HG03565 (cell line): ENCODE measurements around the gene MSI2.

Source experiments
- ATAC-seq: cut with Tn5 transposase; IDR thresholded peaks from one replicate; pipeline ENCODE4 v1.9.1; 2021; ENCODE audit warnings: mild to moderate bottlenecking, moderate library complexity; ENCODE audit not compliant: unreplicated experiment

Gene MSI2

GRCh38 chr17:57338257-57338914 lies 82.1 kb downstream of the MSI2 start:
- peak; percentile 67 for ATAC-seq

- ATAC-seq = no peak
These were observed 84.0 kb downstream of the MSI2 start for GRCh38 chr17:57340160-57340981.

GRCh38 chr17:57341611-57342540 lies 85.6 kb downstream of the MSI2 start:
- no peak for ATAC-seq

DNA sequence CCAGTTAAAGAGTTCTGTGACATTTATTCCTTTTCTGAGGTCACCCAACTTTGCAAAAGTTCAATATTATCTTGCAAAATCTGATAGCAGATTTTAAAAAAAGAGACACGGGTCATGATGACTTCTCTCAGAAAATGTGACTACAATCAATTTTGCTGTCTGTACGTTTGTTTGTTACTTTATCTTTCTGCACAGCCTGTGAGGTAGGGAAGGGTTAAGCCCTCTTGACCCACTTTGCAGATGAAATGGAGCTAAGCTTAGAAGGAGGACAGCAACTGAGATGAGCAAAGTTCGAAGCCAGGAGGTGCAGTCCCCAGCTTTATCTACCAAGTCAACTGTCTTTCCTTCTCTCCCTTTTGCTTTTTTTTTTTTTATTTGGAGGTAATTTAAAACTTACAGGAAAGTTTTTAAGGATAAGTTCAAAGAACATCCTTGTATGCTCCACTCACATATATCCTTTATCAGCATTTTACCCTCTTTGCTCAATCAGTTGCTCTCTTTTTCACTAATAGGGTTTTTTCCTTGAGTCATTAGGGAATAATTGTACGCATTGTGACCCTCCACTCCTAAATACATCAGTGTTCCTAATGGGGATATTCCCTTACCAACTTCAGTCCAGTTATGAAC lies 86.8 kb downstream of the MSI2 start:
- ATAC-seq = no peak

DNA sequence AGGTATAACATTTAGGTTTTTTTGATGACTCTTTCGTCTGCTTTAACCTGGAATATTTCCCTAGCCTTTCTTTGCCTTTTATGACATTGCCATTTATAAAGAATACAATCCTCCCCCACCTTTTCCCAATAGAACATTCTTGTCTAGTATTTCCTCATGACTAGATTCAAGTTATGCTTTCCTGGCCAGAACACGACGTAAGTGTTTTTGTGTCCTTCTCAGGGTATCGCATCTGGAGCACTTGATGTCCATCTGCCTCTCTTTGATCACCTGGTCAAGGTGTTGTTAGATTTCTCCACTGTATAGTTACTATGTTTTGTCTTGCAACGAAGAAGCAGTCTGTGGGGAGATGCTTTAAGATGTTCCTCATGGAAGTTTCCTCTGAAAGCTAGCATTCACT lies 87.4 kb downstream of the MSI2 start:
- ATAC-seq = no peak

DNA sequence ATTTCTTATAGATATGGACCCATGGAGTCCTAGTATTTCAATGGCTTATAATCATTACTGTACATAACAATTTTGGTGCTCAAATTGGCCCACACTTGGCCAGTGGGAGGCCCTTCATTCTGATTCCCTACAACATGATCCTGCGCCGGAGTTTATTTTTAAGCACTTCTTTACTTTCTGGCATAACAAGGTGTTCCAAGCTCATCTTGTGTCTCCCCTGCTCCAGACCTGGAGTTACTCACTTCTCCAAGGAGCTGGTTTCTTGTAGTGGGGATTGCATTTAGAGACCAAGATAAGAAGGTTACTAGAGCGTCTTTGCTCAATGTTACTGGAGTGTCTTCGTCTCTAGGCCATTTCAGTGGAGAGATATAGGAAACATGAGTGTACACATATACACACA lies 87.9 kb downstream of the MSI2 start:
- no peak for ATAC-seq

DNA sequence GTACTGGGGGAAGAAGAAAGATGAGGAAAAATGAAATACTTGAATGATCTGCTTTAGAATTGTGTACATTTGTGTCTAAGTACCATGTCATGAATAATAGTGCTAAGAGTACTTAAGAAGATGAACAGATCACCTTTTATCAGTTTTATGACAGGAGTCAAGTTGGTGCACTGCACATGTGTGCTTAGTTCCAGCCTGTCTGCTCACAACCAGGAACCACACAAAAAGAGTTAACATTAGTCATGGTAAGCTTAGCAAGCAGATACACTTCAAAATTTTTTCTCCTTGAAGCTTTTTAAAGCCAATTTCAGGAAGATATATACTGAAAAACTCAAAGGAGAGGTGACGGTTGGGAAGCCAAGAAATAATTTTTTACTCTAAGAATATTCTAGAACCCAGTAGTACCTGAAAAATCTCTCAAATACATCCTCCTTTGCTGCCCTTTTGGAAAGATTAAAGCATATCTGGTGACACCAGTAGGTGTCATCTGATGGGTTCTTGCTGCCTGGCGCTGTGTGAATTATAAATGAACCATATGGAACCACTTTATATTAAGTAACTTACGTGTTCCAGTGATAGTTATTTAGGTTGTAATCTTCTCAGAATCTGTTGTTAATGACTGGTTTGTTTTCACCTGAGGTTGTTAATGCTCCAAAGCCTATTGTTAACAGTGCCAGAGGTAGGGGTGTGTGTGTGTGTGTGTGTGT lies 93.4 kb downstream of the MSI2 start:
- ATAC-seq = no peak

GRCh38 chr17:57350266-57350665 lies 93.9 kb downstream of the MSI2 start:
- ATAC-seq = no peak

DNA sequence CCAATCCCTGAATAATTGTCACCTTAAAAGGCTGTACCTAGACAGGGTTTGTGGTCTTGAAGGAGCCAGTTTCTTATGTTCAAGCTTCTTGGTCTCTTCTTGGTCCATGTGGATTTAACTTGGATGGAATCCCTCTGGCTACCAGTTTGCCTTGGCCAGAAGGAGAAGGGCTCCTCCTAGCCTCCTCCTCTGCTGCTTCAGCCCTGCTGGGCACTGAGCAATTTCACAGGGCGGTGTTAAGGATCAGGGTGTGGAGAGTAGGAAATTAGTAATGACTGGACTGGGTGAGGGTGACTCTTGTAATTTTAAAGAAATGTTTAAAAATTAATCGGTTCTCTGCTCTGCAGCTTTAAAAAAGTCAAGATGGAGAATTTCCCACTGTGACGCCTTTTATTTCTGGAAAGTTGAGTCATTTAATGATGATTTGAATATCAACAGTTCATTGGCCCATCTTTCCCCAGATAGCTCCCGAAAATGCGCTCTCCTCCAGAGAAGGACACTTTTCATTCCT lies 96.4 kb downstream of the MSI2 start:
- no peak for ATAC-seq

- ATAC-seq = no peak
These were observed 98.3 kb downstream of the MSI2 start for GRCh38 chr17:57354673-57355072.

DNA sequence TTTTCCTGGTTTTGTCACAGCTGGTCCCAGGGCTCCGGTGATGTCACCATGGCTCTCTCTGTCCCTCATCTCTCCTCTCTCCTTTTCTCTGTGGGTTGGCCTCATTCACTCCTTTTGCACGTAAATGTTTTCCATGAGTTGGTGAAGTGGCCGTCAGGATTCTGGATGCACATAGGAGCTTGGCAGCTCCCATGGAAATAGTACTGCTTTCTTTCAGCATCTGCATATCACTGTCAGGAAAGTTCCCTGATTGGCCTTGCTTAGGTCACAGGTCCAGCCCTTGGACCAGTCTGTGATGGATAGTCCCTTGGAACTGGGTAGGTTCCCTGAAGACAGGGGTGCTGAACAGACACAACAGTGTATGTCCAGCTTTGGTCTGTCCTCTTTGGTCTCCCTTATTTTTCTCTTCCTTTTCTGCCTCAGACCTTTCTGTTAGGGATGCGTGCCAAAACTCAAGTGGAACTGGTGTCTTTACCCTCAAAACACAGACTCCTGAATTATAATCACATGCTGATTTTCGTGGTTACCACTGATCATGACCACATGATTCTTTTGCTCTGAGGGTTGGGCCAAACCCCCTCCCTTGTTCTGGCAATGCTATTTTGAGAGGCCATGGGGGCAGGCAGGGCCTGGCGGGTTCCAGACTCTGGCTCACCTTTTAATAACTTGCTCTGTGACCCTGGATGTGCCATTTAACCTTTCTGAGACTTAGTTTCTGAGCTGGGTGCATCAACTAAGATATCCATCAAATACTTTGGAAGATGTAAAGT lies 99.0 kb downstream of the MSI2 start:
- no peak for ATAC-seq

DNA sequence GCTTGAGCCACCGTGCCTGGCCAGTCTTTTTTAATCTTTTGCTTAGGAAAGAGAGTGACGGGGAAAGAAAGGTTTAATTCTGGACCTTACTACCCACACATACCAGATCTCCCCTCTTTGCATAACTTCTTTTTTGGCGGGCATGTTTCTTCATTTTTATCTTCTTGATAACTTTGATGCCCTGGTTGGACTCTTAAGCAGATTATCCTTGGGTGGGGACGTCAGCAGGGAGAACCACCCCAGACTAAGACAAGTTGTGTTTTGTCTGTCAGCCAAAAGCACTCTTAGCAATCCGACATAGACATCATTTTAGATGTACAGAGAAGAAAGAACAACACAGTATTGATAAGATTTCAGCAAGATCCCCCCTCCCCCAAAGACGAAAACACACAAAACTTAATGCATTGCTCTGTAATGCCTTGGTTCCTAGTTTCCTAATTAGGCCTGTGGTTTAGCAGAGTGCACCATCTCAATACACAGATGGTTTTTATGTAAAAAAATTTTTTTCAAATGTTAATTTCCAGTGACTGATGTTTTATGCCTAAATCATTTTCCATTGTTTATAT lies 99.9 kb downstream of the MSI2 start:
- ATAC-seq = no peak

DNA sequence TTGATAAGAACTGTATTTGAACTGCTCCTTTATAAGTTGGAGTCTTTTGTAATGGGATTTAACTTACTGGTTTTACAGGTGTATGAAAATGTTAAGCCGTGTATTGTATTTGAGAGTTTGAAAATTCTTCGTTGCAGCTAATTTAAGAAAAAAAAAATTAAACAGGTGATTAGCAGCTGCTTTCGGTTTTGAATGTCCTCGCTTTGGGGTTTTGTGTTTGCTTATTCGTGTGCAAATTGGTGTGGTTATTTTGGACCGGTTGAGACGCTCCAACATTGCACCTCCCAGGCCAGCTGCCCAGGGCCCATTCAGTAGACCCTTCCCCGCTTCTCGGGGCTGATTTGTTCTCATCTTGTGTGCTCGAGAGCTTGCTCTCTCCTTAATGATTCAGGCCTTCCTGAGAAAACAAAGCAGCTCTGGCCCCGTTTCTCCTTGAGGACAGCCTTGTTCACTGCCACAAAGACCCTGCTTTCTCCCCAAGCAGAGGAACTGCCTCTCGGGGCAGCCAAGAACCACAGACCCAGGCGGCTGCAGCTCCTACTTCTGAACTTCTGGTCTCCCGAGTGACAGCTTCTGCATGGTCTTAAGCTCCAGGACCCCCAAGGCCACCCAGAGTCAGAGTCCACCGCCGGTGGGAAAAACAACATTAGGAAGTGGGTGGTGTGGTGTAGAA lies 100.5 kb downstream of the MSI2 start:
- ATAC-seq = peak; percentile 33

- peak; percentile 22 for ATAC-seq
These were observed 101.1 kb downstream of the MSI2 start for GRCh38 chr17:57357392-57357784.

DNA sequence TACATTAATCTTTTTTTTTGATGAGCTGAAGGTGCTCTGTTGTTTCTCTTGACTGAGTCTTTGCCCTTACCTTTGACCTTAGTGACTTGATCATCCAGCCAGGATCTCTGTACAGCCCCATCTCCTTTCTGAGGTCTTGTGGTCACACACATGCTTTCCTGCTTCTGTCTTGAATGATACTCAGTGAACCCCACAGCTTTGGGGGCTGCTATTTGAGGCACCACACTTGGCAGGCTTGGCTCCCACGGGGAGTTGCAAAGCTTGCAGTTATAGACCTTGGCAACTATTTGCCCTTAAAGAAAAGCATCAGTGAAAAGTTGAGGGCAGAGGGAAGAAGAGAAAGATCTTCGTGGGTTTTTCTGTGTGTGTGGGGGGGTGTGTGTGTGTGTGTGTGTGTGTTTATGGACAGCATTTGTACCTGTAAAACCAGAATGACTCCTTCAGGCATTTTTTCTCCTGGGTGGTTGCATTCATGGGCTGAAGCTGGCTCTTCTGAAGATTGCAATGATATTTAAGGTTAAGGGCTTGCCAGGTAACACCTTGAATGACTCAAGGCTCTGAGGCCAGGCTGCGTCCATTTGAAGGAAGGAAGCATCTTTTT lies 101.6 kb downstream of the MSI2 start:
- peak; percentile 46 for ATAC-seq

DNA sequence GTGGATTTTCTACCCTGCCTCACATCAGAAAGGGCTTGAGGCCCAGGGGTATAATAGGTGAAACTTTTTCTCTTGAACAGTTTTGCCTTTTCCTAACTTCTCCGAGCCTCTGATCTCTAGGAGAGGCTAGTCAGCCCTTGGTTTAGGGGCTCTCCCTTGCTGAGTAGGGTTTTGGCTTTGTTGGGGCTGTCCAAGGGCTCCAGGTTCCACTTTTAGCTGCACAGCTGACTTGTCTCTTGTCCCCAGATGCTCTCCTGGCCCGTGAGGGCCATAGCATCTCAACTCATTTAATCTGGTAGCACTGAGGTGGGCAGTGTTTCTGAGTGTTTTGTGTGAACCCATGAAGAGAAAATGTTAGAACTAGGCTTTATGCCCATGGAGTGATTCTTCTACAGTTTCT lies 103.9 kb downstream of the MSI2 start:
- ATAC-seq = no peak

DNA sequence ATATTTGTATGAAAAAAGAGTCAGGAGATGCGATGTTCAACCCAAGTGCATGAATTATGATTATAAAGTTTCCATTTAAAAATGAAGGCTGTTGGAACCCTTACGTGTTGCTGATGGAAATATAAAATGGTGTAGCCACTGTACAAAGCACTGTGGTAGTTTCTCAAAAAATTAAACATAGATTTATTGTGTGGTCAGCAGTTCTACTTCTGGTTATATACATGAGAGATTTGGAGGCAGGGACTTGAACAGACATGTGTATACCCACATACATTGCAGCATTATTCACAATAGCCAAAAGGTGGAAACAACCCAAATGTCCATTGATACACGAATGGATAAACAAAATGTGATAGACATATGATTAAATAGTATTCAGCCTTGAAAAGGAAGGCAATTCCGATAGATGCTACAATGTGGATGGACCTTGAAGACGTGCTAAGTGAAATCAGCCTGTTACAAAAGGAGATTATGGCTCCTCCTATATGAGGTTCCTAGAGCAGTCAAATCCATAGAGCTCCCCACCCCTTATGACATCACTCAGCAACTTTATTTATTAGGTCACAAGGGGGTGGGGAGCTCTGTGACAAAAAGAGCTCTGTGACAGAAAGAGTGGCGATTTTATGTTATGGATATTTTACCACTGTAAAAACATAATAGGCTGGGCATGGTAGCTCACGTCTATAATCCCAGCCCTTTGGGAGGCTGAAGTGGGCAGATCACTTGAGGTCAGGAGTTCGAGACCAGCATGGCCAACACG lies 106.7 kb downstream of the MSI2 start:
- ATAC-seq = no peak
